Kidney (tissue), 14 donors: ENCODE measurements around the gene PDGFRA. TPM values are rescaled to one million over a fixed set of nuclear protein-coding genes. Genes with fewer than 3 reads are reported as not detected.

Experiments used
- DNase-seq, 5 donors: peaks; one replicate each; pipeline ENCODE4 v3.0.0-alpha.2; 2013 to 2020
- FAIRE-seq: peaks from 2 replicates; lab custom pipeline; 2012; peaks lifted over from hg19 to GRCh38; lab: Jason Lieb, UNC
- H3K27ac ChIP-seq, 2 donors: one replicate each; pipeline ENCODE4 v1.7.0; 2013; ENCODE audit warnings: low read depth in 2 of 2, low read length in 2 of 2, inconsistent platforms in 1 of 2
- H3K27me3 ChIP-seq: one replicate; pipeline ENCODE4 v1.7.1; 2013; ENCODE audit warnings: low read length, inconsistent platforms; ENCODE audit not compliant: control insufficient read depth, insufficient read depth
- H3K36me3 ChIP-seq, 3 donors: one replicate each; pipeline versions ENCODE4 v1.7.0 to v1.7.1; 2013; ENCODE audit warnings: low read length in 3 of 3, control low read depth in 1 of 3, inconsistent platforms in 1 of 3; ENCODE audit not compliant: insufficient read depth in 3 of 3, control insufficient read depth in 2 of 3
- H3K4me1 ChIP-seq, 3 donors: one replicate each; pipeline versions ENCODE4 v1.7.0 to v1.7.1; 2013; ENCODE audit warnings: low read length in 3 of 3, inconsistent platforms in 1 of 3, low read depth in 1 of 3; ENCODE audit not compliant: control insufficient read depth in 2 of 3, insufficient read depth in 2 of 3
- H3K4me3 ChIP-seq, 3 donors: one replicate each; pipeline versions ENCODE4 v1.7.0 to v1.8.1; 2013; ENCODE audit warnings: low read length in 3 of 3, control low read depth in 1 of 3, inconsistent platforms in 1 of 3
- H3K9ac ChIP-seq, 3 donors: one replicate each; pipeline versions ENCODE4 v1.7.0 to v1.7.1; 2013; ENCODE audit warnings: low read length in 3 of 3, control low read depth in 1 of 3, inconsistent platforms in 1 of 3
- H3K9me3 ChIP-seq, 3 donors: one replicate each; pipeline versions ENCODE4 v1.7.0 to v1.7.1; 2013; ENCODE audit warnings: low read length in 3 of 3, control low read depth in 1 of 3, inconsistent platforms in 1 of 3; ENCODE audit not compliant: control insufficient read depth in 2 of 3, insufficient read depth in 1 of 3
- intact Hi-C: fragments of 100-400 bp; cut with DNase I; formaldehyde crosslinking; loops from one replicate; pipeline ENCODE4 v1.11.1; 2022
- polyA plus RNA-seq: library from polyadenylated mRNA; stranded (reverse); fragments of 350-450 nt; fragmentation: Illumina TruSeq; extraction: RNeasy Lipid Tissue Mini Kit (QIAGEN cat#74804); gene quantifications from one replicate; pipeline ENCODE4 v1.2.3, GENCODE V29; 2014; ENCODE audit warnings: low read depth, low replicate concordance; ENCODE audit not compliant: insufficient read depth
- total RNA-seq: library from RNA; stranded (reverse); fragmentation: NEBNext Ultra II Directional; extraction: Animal tissue kit (Norgen Biotek cat#: 25700); gene quantifications from one replicate; pipeline ENCODE4 v1.2.1, GENCODE V29; 2021
- TF ChIP-seq, protein P1 (sequence below): IDR thresholded peaks from 3 replicates; pipeline ENCODE4 v1.5.1; 2012; ENCODE audit warnings: mild to moderate bottlenecking, moderate library complexity, borderline replicate concordance; ENCODE audit not compliant: insufficient read depth; ENCODE audit errors: extremely low read depth
- donor health status: control.
- donor health status: control.
- donor health status: control.
- donor health status: control.
- donor health status: control.
- donor health status: DM: yes; HTN: yes; CAD: no.
- donor health status: Normal renal cell carcinoma (clear cell type).

The PDGFRA gene
- total and polyA plus RNA-seq, 2 donors from 2014 or later: 12.3 to 71.0 TPM

DNA sequence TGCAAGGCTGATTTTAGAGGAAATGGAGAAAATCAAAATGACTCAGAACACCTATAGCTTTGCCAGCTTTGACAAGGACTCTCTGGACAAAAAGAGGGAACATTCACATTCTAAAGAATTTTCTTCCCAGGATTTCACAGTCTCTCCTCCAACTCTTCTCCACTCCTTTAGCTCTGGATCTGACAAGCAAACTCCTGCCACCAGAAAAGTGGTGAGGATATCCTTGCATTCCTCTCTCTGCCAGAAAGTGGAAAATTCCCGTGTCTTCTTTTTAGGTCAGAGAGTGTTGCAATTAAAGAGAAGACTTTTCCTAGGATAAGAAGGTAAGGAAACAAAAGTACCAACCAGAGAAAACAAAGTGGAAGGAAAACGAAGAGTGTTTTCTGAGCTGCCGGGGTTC, 16.1 kb upstream of the PDGFRA start:
- intact Hi-C loops: loop anchor here (10.0 kb wide), 1 partner anchor 1018 kb away; no protein-coding TSS in a partner anchor

DNA sequence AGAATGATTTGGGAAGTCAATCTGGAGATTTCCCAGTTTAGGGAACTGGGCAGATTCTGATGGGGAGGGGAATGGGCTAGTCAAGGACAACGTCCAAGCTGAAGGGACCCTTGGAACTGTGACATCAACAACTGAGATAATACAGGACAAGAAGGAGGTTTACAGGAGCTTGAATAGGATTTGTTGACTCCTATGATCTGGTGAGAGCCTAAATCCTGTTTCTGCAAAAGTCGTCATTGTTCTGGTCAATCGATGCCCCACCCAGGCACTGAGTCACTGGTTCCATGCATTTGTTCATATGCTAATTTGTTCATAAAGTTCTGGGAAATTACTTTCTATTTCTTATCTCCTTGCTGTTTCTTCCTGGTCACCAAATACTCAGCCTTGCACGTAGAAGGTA, 15.3 kb upstream of the PDGFRA start:
- no peaks in the 10 kb centered on the region for H3K4me1 ChIP-seq
- no peak overlapping the region for H3K27ac ChIP-seq
- no peaks in the 10 kb centered on the region for H3K9me3 ChIP-seq
- intact Hi-C loops: loop anchor here (10.0 kb wide), 1 partner anchor 1019 kb away; no protein-coding TSS in a partner anchor
- no peaks in the 10 kb centered on the region for H3K36me3 ChIP-seq
- no peak overlapping the region for H3K4me3 ChIP-seq
- DNase-seq (no peak), FAIRE-seq (no peak)
- TF ChIP-seq, protein P1, sequence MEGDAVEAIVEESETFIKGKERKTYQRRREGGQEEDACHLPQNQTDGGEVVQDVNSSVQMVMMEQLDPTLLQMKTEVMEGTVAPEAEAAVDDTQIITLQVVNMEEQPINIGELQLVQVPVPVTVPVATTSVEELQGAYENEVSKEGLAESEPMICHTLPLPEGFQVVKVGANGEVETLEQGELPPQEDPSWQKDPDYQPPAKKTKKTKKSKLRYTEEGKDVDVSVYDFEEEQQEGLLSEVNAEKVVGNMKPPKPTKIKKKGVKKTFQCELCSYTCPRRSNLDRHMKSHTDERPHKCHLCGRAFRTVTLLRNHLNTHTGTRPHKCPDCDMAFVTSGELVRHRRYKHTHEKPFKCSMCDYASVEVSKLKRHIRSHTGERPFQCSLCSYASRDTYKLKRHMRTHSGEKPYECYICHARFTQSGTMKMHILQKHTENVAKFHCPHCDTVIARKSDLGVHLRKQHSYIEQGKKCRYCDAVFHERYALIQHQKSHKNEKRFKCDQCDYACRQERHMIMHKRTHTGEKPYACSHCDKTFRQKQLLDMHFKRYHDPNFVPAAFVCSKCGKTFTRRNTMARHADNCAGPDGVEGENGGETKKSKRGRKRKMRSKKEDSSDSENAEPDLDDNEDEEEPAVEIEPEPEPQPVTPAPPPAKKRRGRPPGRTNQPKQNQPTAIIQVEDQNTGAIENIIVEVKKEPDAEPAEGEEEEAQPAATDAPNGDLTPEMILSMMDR: no peak
- H3K27me3 ChIP-seq: no peaks in the 10 kb centered on the region
- H3K9ac ChIP-seq: no peak overlapping the region

More for the DNA sequence above, 16.1 kb upstream of the PDGFRA start:
- H3K4me1 ChIP-seq: no peaks in the 10 kb centered on the region
- no peak overlapping the region for H3K27ac ChIP-seq
- no peaks in the 10 kb centered on the region for H3K27me3 ChIP-seq
- no peaks in the 10 kb centered on the region for H3K36me3 ChIP-seq
- H3K9ac ChIP-seq: no peak overlapping the region
- FAIRE-seq (no peak), DNase-seq (no peak)
- TF ChIP-seq, protein P1: no peak
- no peak overlapping the region for H3K4me3 ChIP-seq
- H3K9me3 ChIP-seq: no peaks in the 10 kb centered on the region

DNA sequence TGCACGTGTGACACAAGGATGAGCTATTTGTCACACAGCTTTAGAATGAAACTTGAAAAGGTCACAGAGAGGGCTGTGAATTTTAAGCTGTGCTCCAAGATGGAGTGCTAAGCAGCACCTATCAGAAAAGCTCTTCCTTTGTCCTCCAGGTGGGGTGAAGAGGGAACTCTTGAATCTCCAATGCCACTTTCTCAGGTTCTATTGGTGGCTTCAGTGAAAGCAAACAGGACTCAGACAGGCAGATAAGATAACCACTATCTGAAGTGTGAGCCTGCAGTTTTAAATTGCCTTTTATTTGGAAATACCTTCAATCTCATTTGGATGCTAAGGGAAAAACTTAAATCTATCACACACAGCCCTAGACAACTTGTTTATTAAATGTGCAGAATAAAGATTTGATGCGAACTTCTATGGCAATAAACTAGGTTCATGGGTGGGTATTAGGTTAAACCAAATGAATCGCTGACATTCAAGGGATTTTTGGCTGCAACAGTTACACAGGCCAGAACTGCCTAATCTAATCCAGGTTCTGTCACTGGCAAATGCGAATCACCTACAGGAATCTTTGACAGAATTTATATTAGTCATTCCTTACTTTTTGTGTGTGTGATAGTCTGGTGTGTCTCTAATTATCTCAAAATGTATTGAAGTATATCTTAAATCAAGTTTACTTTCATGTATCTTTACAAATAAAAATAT, 13.6 kb upstream of the PDGFRA start:
- Histone ChIP-seq H3K27ac (no peak overlapping the region), H3K4me3 (no peak overlapping the region), H3K36me3 (no peaks in the 10 kb centered on the region), H3K4me1 (no peaks in the 10 kb centered on the region), H3K9ac (no peak overlapping the region), H3K27me3 (no peaks in the 10 kb centered on the region), H3K9me3 (no peaks in the 10 kb centered on the region)
- TF ChIP-seq, protein P1: no peak
- DNase-seq (no peak), FAIRE-seq (no peak)
- intact Hi-C loops: loop anchor here (10.0 kb wide), 1 partner anchor 1021 kb away; no protein-coding TSS in a partner anchor
